BLaER1 (cell line): ENCODE data around the gene SLC38A8.

Experiments
- H3K27ac ChIP-seq: shearing (Covaris generic); formaldehyde crosslinking; 2 replicates; pipeline ENCODE4 v1.8.1; 2022
- H3K27me3 ChIP-seq: shearing (Covaris generic); formaldehyde crosslinking; 2 replicates; pipeline ENCODE4 v1.8.1; 2022
- H3K36me3 ChIP-seq: shearing (Covaris generic); formaldehyde crosslinking; 2 replicates; pipeline ENCODE4 v1.8.1; 2022
- H3K4me1 ChIP-seq: shearing (Covaris generic); formaldehyde crosslinking; 2 replicates; pipeline ENCODE4 v1.8.1; 2022
- H3K4me2 ChIP-seq: shearing (Covaris generic); formaldehyde crosslinking; 2 replicates; pipeline ENCODE4 v1.8.1; 2022
- H3K4me3 ChIP-seq: shearing (Covaris generic); formaldehyde crosslinking; 2 replicates; pipeline ENCODE4 v1.8.1; 2022
- H3K9ac ChIP-seq: shearing (Covaris generic); formaldehyde crosslinking; 2 replicates; pipeline ENCODE4 v1.8.1; 2022
- H3K9me3 ChIP-seq: shearing (Covaris generic); formaldehyde crosslinking; 2 replicates; pipeline ENCODE4 v1.8.1; 2022
- H4K20me1 ChIP-seq: shearing (Covaris generic); formaldehyde crosslinking; 2 replicates; pipeline ENCODE4 v1.8.1; 2022
- Cebpa-rat ChIP-seq: shearing (Covaris generic); IDR thresholded peaks from 2 replicates; pipeline ENCODE4 v1.8.1; 2022

The SLC38A8 gene

GRCh38 chr16:83977056-83977815 lies 65.4 kb downstream of the SLC38A8 start:
- H3K27ac ChIP-seq, result no peak overlapping the region
- H3K4me2 ChIP-seq, result no peak overlapping the region
- H3K27me3 ChIP-seq, result no peaks in the 10 kb centered on the region
- H3K4me1 ChIP-seq, result peaks cover 12% of the 10 kb centered on the region; the same call in 1 of the 2 replicates
- H3K9ac ChIP-seq, result no peak overlapping the region
- H3K36me3 ChIP-seq, result no peaks in the 10 kb centered on the region
- H3K4me3 ChIP-seq, result no peak overlapping the region
- TF ChIP-seq Cebpa-rat, result no peak
- H4K20me1 ChIP-seq, result no peaks in the 10 kb centered on the region
- peaks cover 21% of the 10 kb centered on the region for H3K9me3 ChIP-seq

- no peaks in the 10 kb centered on the region for H3K27me3 ChIP-seq
- H3K4me2 ChIP-seq, result no peak overlapping the region
- H3K9me3 ChIP-seq, result peaks cover 21% of the 10 kb centered on the region
- H3K36me3 ChIP-seq, result no peaks in the 10 kb centered on the region
- H3K4me3 ChIP-seq, result no peak overlapping the region
- no peak overlapping the region for H3K9ac ChIP-seq
- peaks cover 12% of the 10 kb centered on the region; the same call in 1 of the 2 replicates for H3K4me1 ChIP-seq
- no peaks in the 10 kb centered on the region for H4K20me1 ChIP-seq
- no peak overlapping the region for H3K27ac ChIP-seq
- no peak for TF ChIP-seq Cebpa-rat
These were observed 66.9 kb downstream of the SLC38A8 start for GRCh38 chr16:83975590-83976260.

- peaks cover 12% of the 10 kb centered on the region; the same call in 1 of the 2 replicates for H3K4me1 ChIP-seq
- no peaks in the 10 kb centered on the region for H3K36me3 ChIP-seq
- peak overlapping the region; percentile 28; the same call in 1 of the 2 replicates for H3K4me2 ChIP-seq
- H3K27ac ChIP-seq, result no peak overlapping the region
- TF ChIP-seq Cebpa-rat, result no peak
- H3K9me3 ChIP-seq, result peaks cover 21% of the 10 kb centered on the region
- peaks cover 11% of the 10 kb centered on the region; the same call in 1 of the 2 replicates for H3K27me3 ChIP-seq
- H4K20me1 ChIP-seq, result no peaks in the 10 kb centered on the region
- no peak overlapping the region for H3K9ac ChIP-seq
- no peak overlapping the region for H3K4me3 ChIP-seq
These were observed 68.1 kb downstream of the SLC38A8 start for GRCh38 chr16:83974475-83974874.

- Histone ChIP-seq H3K27me3 (peaks cover 15% of the 10 kb centered on the region), H3K27ac (no peak overlapping the region), H3K36me3 (no peaks in the 10 kb centered on the region), H3K4me1 (peaks cover 12% of the 10 kb centered on the region; the same call in 1 of the 2 replicates), H3K9me3 (peaks cover 15% of the 10 kb centered on the region), H3K9ac (no peak overlapping the region), H4K20me1 (no peaks in the 10 kb centered on the region), H3K4me3 (no peak overlapping the region), H3K4me2 (peak overlapping the region; percentile 28; the same call in 1 of the 2 replicates)
- TF ChIP-seq Cebpa-rat, result no peak
These were observed 68.8 kb downstream of the SLC38A8 start for GRCh38 chr16:83973581-83974385.

GRCh38 chr16:83973077-83973476 lies 69.5 kb downstream of the SLC38A8 start:
- TF ChIP-seq Cebpa-rat, result no peak
- no peaks in the 10 kb centered on the region for H3K36me3 ChIP-seq

GRCh38 chr16:83972256-83973008 lies 70.2 kb downstream of the SLC38A8 start:
- Histone ChIP-seq H3K27me3 (peaks cover 23% of the 10 kb centered on the region), H3K36me3 (no peaks in the 10 kb centered on the region), H3K4me1 (peaks cover 12% of the 10 kb centered on the region; the same call in 1 of the 2 replicates), H3K4me3 (no peak overlapping the region), H4K20me1 (no peaks in the 10 kb centered on the region), H3K9ac (no peak overlapping the region), H3K27ac (no peak overlapping the region), H3K9me3 (peaks cover 2% of the 10 kb centered on the region), H3K4me2 (no peak overlapping the region)
- TF ChIP-seq Cebpa-rat, result no peak

More at GRCh38 chr16:83973077-83973476, 69.5 kb downstream of the SLC38A8 start:
- Histone ChIP-seq H3K4me1 (peaks cover 12% of the 10 kb centered on the region; the same call in 1 of the 2 replicates), H3K4me2 (no peak overlapping the region), H3K27me3 (peaks cover 19% of the 10 kb centered on the region), H3K27ac (no peak overlapping the region), H3K4me3 (no peak overlapping the region), H3K9ac (no peak overlapping the region), H4K20me1 (no peaks in the 10 kb centered on the region), H3K9me3 (peaks cover 8% of the 10 kb centered on the region)

GRCh38 chr16:83971165-83972130 lies 71.1 kb downstream of the SLC38A8 start:
- H4K20me1 ChIP-seq, result no peaks in the 10 kb centered on the region
- H3K4me3 ChIP-seq, result no peak overlapping the region
- peaks cover 23% of the 10 kb centered on the region for H3K27me3 ChIP-seq
- no peaks in the 10 kb centered on the region for H3K9me3 ChIP-seq
- H3K4me2 ChIP-seq, result no peak overlapping the region
- no peak overlapping the region for H3K27ac ChIP-seq
- no peak for TF ChIP-seq Cebpa-rat
- H3K9ac ChIP-seq, result no peak overlapping the region
- H3K36me3 ChIP-seq, result no peaks in the 10 kb centered on the region
- H3K4me1 ChIP-seq, result peaks cover 12% of the 10 kb centered on the region; the same call in 1 of the 2 replicates

- no peak for TF ChIP-seq Cebpa-rat
- Histone ChIP-seq H3K4me3 (no peak overlapping the region), H3K27ac (no peak overlapping the region), H3K9me3 (no peaks in the 10 kb centered on the region), H3K9ac (no peak overlapping the region), H3K36me3 (no peaks in the 10 kb centered on the region), H4K20me1 (no peaks in the 10 kb centered on the region), H3K27me3 (peaks cover 23% of the 10 kb centered on the region), H3K4me2 (no peak overlapping the region), H3K4me1 (peaks cover 12% of the 10 kb centered on the region; the same call in 1 of the 2 replicates)
These were observed 72.2 kb downstream of the SLC38A8 start for GRCh38 chr16:83970430-83970815.
